GM19351 (cell line): Measurements from ENCODE around the gene DUSP5.
"Not testable (repeated sequence)": the region's sequence is repeated elsewhere in the genome, so short reads cannot be mapped to it uniquely, and the experiment has no call there.

Experiments used
- ATAC-seq: cut with Tn5 transposase; IDR thresholded peaks from one replicate; pipeline ENCODE4 v1.9.1; 2021; ENCODE audit warnings: mild to moderate bottlenecking, moderate library complexity; ENCODE audit not compliant: unreplicated experiment

DUSP5 gene

GRCh38 chr10:110514848-110515247, 17.1 kb downstream of the DUSP5 start:
- no peak for ATAC-seq

- ATAC-seq = no peak
Observed at GRCh38 chr10:110516815-110517492, 19.2 kb downstream of the DUSP5 start.

GRCh38 chr10:110522365-110522988, 24.8 kb downstream of the DUSP5 start:
- ATAC-seq = no peak

DNA sequence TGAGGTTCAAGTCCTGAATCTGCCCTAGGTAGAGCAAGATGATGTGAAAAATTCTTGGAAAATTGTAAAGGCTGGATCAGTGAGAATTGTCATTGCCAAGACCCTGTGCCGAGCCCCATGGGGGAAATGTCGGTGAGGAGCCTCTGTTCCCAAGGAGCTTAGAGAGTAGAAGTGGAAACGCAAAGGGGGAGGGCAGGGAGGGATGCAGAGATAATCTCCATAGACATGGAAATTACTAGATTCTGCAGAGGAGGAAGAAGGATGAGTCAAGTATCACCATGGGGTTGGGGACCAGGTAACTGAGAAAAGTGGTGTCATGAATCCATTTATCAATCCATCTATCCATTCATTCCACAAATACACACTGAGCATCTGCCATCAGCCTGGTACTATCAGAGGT, 26.0 kb downstream of the DUSP5 start:
- ATAC-seq = no peak

- no peak for ATAC-seq
Observed at GRCh38 chr10:110524179-110524858, 26.6 kb downstream of the DUSP5 start.

DNA sequence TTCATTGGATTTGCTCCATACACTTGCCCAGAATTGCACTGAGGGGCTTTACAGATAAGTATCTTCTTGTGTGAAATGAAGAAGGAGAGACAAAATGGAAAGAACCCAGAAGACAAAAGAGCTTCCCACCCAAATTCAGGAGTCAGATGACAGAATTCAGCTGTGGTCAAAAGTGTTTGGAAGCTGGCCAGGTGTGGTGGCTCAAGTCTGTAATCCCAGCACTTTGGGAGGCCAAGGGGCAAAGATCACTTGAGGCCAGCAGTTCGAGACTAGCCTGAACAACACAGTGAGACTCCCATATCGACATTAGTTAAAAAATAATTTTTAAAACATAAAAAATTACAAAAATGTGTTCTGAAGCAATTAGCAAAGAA, 27.1 kb downstream of the DUSP5 start:
- ATAC-seq = no peak

- ATAC-seq = no peak
Observed at GRCh38 chr10:110525349-110526260, 27.9 kb downstream of the DUSP5 start.

DNA sequence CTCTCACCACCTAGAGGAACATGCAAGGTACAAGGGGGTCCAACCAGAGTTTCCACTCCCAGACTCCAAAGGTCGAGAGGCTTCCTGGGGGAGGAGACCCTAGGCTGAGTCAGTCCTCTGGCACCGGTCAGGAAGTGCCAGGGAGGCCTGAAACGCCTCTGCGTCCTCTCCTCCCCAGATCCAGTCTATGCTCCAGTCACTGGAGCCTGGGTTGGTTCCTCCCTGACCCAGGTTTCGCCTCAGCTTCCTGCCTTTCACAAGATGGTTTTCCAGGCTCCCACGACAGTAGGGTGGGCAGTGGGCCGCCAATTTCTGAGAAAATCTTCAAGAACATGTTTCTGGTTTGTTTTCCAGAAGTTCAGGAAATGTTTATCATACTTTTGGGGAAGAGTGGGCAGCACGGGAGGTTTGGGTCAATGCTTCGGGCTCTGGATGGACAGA, 30.0 kb downstream of the DUSP5 start:
- ATAC-seq = no peak

DNA sequence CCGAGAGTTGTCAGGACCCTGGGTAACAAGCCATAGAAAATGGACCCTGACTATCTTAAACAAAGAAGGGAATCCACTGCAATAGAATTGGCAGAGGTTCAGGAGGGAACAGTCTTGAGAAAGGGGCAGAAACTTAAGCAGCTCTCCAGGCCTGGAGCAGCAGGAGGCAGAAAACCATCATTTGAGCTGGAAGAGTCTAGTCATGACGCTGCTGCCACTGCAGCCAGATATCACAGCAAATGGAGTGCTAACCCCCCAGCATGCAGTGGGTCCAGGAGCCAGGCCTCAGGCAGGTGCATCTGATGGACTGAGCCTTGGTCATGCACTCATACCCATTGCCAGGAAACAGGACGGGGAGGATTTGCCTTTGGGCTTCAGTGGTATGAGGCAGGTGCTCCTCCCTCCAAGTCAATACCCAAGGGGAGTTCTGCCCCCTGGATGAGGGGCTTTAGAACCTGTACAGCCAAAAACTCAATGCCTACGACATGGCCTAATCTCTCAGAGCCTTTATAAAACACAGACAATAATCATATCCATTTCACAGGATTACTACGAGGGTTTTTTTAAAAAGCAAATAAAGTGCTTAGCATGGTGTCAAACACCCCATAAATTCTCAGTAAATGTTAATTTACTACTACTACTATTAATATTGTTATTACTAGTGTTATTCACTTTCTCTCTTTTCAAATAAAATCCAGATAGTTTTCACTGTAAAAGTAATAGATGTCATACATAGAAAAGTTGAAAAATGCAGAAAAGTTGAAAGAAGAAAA, 30.7 kb downstream of the DUSP5 start:
- peak; percentile 19 for ATAC-seq

GRCh38 chr10:110528997-110529524, 31.4 kb downstream of the DUSP5 start:
- peak; percentile 83 for ATAC-seq

GRCh38 chr10:110529596-110530011, 31.9 kb downstream of the DUSP5 start:
- ATAC-seq = no peak

- no peak for ATAC-seq
Observed at GRCh38 chr10:110530131-110530831, 32.6 kb downstream of the DUSP5 start.

DNA sequence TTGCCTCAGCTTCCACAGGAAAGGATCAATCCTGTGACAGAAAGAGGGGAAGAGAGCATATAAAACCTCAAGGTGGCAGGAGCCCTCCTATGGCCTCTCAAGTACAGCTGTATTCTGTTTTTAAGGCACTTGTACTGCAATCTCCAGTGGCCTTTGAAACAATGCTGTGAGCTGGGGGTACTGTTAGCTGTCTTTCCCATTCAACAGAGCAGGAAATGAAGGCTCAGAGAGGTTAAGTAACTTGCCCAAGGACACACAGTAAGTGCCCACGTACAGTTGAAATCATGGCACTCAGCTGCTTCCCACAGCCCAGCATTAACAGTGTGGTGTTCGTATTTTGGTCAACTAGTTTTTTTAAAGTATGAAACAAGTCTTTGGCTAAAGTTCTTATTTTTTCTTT, 34.0 kb downstream of the DUSP5 start:
- no peak for ATAC-seq

- ATAC-seq = not testable (repeated sequence)
Observed at GRCh38 chr10:110532628-110533027, 34.9 kb downstream of the DUSP5 start.

DNA sequence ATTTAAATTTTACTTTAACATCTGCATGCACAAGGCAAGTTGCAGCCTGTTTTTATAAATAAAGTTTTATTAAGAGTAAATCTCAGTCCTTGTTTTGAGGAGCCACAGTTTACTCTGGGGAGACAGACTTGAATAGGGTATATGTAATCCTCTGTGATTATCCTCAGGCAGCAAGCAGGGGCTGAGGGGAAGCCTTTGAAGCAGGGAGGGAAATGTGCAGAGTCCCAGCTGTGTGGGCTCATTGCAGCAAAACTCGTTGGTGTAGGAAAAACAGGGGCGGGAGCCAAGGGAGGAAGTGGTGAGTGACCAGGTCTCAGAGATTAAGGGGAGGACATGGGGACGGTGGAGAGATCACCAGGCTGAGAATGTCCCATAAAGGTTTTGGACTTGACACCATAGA, 35.4 kb downstream of the DUSP5 start:
- ATAC-seq = no peak

DNA sequence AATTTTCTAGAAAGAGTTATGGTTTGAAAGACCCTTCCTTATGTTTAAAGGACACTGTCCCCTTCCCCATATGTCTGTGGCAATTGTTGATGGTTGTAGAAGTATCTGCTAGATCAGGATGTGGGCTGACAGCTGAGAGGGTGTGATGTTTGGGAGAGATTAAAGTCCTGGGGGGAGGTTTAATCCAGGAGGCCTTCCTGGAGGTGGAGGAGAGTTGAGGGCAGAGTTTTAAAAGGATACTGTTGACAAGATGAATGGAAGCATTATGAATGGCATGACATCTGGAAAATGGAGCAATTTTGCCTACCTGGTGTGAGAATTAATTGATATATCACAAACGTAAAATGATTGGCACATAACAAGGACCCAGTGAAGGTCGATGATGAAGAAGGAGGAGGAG, 36.9 kb downstream of the DUSP5 start:
- ATAC-seq = no peak

GRCh38 chr10:110535958-110536891, 38.5 kb downstream of the DUSP5 start:
- ATAC-seq = peak; percentile 83

- no peak for ATAC-seq
Observed at GRCh38 chr10:110539091-110539490, 41.4 kb downstream of the DUSP5 start.
